ENCODE measurements around the gene PPP2R5A.

The PPP2R5A gene

DNA sequence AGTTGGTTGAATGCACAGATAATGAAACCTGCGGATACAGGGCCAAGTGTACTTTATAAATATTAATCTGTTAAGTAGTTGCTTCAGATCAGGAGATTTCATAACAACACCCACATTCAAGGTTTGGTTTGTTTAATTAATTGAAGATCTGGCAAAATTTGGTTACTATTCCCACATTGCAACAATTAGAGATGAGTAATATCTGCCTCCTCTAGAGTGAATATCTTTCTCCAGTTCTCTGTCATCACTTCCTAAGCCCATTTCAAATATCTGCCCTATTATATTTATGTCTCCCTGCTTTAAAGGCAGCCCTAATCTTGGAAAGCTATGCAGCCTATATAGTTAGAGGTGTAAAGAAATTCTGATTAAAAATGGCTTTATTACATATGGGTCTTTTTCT is 61.4 kb downstream of the PPP2R5A start:
- no peak overlapping the region for H3K4me3 ChIP-seq (ENCODE audit: insufficient read depth, low read length, poor library complexity, severe bottlenecking)
- H4K20me1 ChIP-seq (ENCODE audit: low read depth, low read length), result no peaks in the 10 kb centered on the region
- no peak overlapping the region for H3K27ac ChIP-seq (ENCODE audit: low read depth, low read length)
- no peaks in the 10 kb centered on the region for H3K79me2 ChIP-seq (ENCODE audit: insufficient read depth, low read length)
- H3F3A ChIP-seq (ENCODE audit: insufficient read depth), result peaks cover 15% of the 10 kb centered on the region; the same call in 1 of the 2 replicates
- no peak overlapping the region for H3K4me2 ChIP-seq (ENCODE audit: low read depth, low read length, poor library complexity, severe bottlenecking)
- H3K9me3 ChIP-seq (ENCODE audit: insufficient read depth, low read length), result no peaks in the 10 kb centered on the region
- TF ChIP-seq CTCF (IDR thresholded peaks at IDR 0.05; ENCODE audit: insufficient read depth, low read length, poor library complexity, severe bottlenecking), result no peak
- TF ChIP-seq EZH2phosphoT487 (conservative IDR thresholded peaks at IDR 0.05; ENCODE audit: low read length), result no peak
- no peak overlapping the region for H3K9ac ChIP-seq (ENCODE audit: low read length)
- H3K9me2 ChIP-seq (replicated peaks; ENCODE audit: insufficient read depth, low read length), result no peaks in the 10 kb centered on the region
- H3K27me3 ChIP-seq (ENCODE audit: low read length), result no peaks in the 10 kb centered on the region
- peaks cover 30% of the 10 kb centered on the region; the same call in 1 of the 2 replicates for H3K36me3 ChIP-seq (ENCODE audit: low read length)
- H2AFZ ChIP-seq (ENCODE audit: low read depth, low read length, severe bottlenecking), result no peak overlapping the region

DNA sequence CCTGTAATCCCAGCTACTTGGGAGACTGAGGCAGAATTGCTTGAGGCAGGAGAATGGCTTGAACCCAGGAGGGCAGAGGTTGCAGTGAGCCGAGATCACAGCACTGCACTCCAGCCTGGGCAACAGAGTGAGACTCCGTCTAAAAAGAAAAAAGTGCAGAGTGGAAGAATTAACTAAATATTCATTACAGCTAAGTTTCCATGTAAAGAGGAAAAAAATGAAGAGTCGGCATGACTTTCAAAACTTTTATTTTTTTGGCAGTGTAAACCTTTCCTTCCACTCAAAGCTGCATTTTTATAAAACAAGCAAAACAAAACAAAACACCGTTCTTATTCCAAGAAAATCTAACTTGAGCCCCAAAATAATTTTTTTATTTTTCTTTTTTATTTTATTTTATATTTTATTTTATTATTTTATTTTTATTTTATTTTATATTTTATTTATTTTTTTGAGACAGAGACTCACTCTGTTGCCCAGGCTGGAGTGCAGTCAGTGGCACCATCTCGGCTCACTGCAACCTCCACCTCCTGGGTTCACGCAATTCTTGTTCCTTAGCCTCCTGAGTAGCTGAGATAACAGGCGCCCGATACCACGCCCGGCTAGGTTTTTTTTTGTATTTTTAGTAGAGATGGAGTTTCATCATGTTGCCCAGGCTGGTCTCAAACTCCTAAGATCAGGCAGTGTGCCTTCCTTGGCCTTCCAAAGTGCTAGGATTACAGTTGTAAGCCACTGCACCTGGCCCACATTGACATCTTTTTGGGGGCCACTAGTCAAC is 66.6 kb downstream of the PPP2R5A start:
- Histone ChIP-seq H3K27me3 (ENCODE audit: low read length) (no peaks in the 10 kb centered on the region), H3K4me2 (ENCODE audit: low read depth, low read length, poor library complexity, severe bottlenecking) (no peak overlapping the region), H3K9me3 (ENCODE audit: insufficient read depth, low read length) (no peaks in the 10 kb centered on the region), H3K27ac (ENCODE audit: low read depth, low read length) (no peak overlapping the region), H2AFZ (ENCODE audit: low read depth, low read length, severe bottlenecking) (no peak overlapping the region), H3K9me2 (replicated peaks; ENCODE audit: insufficient read depth, low read length) (no peaks in the 10 kb centered on the region), H3K36me3 (ENCODE audit: low read length) (peaks cover 35% of the 10 kb centered on the region; the same call in 1 of the 2 replicates), H4K20me1 (ENCODE audit: low read depth, low read length) (no peaks in the 10 kb centered on the region), H3K79me2 (ENCODE audit: insufficient read depth, low read length) (no peaks in the 10 kb centered on the region), H3F3A (ENCODE audit: insufficient read depth) (peaks cover 26% of the 10 kb centered on the region), H3K4me3 (ENCODE audit: insufficient read depth, low read length, poor library complexity, severe bottlenecking) (no peak overlapping the region), H3K9ac (ENCODE audit: low read length) (no peak overlapping the region)
- TF ChIP-seq CTCF (IDR thresholded peaks at IDR 0.05; ENCODE audit: insufficient read depth, low read length, poor library complexity, severe bottlenecking) (no peak), EZH2phosphoT487 (conservative IDR thresholded peaks at IDR 0.05; ENCODE audit: low read length) (no peak)

DNA sequence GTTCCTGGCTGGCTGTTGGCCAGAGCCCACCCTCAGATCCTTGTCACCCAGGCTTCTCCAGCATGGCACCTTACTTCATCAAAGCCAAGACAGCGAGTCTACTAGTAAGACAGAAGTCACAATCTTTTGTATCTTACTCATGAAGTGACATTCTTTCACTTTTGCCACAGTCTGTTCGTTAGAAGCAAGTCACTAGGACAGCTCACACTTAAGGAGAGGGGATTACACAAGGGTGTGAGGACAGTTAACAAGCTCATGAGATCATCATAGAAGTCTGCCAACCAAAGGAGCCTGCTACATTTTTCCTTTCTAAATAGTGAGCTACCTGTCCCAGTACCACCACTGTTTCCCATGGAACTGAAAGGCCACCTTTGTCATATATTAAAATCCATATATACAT is 68.0 kb downstream of the PPP2R5A start:
- TF ChIP-seq CTCF (IDR thresholded peaks at IDR 0.05; ENCODE audit: insufficient read depth, low read length, poor library complexity, severe bottlenecking) (no peak), EZH2phosphoT487 (conservative IDR thresholded peaks at IDR 0.05; ENCODE audit: low read length) (no peak)
- Histone ChIP-seq H3K27ac (ENCODE audit: low read depth, low read length) (no peak overlapping the region), H3K27me3 (ENCODE audit: low read length) (no peaks in the 10 kb centered on the region), H3K79me2 (ENCODE audit: insufficient read depth, low read length) (no peaks in the 10 kb centered on the region), H3K9ac (ENCODE audit: low read length) (no peak overlapping the region), H3K36me3 (ENCODE audit: low read length) (peaks cover 37% of the 10 kb centered on the region; the same call in 1 of the 2 replicates), H4K20me1 (ENCODE audit: low read depth, low read length) (no peaks in the 10 kb centered on the region), H3K9me2 (replicated peaks; ENCODE audit: insufficient read depth, low read length) (no peaks in the 10 kb centered on the region), H3K4me3 (ENCODE audit: insufficient read depth, low read length, poor library complexity, severe bottlenecking) (no peak overlapping the region), H3F3A (ENCODE audit: insufficient read depth) (peaks cover 28% of the 10 kb centered on the region), H3K4me2 (ENCODE audit: low read depth, low read length, poor library complexity, severe bottlenecking) (no peak overlapping the region), H2AFZ (ENCODE audit: low read depth, low read length, severe bottlenecking) (no peak overlapping the region), H3K9me3 (ENCODE audit: insufficient read depth, low read length) (no peaks in the 10 kb centered on the region)

Measured in SU-DHL-6 (cell line).